Activated naive CD8-positive, alpha-beta T cell treated with anti-CD3 and anti-CD28 coated beads, Interleukin-2, amount 50 U/mL, for 24 hours (primary cell): ENCODE results near the gene HSF2BP.
"Not testable (repeated sequence)": the region's sequence is repeated elsewhere in the genome, so short reads cannot be mapped to it uniquely, and the experiment has no call there.

ENCODE experiments used
- ATAC-seq: fragments of 150-1000 bp; cut with Tn5 transposase; one replicate; pipeline ENCODE4 v1.10.0; 2021
- DNase-seq: peaks from one replicate; pipeline ENCODE4 v3.0.0; 2021
- H3K27ac Mint-ChIP-seq: one replicate; pipeline ENCODE4 v1.8.0; 2021; ENCODE audit warnings: mild to moderate bottlenecking, mixed read lengths
- H3K27me3 Mint-ChIP-seq: one replicate; pipeline ENCODE4 v1.8.0; 2021; ENCODE audit warnings: mixed read lengths
- H3K36me3 Mint-ChIP-seq: one replicate; pipeline ENCODE4 v1.8.0; 2021; ENCODE audit warnings: low read depth, mixed read lengths
- H3K4me1 Mint-ChIP-seq: one replicate; pipeline ENCODE4 v1.8.0; 2021; ENCODE audit warnings: mixed read lengths
- H3K4me3 Mint-ChIP-seq: one replicate; pipeline ENCODE4 v1.8.0; 2021; ENCODE audit warnings: mild to moderate bottlenecking, moderate library complexity, mixed read lengths
- H3K9me3 Mint-ChIP-seq: one replicate; pipeline ENCODE4 v1.8.0; 2021; ENCODE audit warnings: mixed read lengths

HSF2BP gene

DNA sequence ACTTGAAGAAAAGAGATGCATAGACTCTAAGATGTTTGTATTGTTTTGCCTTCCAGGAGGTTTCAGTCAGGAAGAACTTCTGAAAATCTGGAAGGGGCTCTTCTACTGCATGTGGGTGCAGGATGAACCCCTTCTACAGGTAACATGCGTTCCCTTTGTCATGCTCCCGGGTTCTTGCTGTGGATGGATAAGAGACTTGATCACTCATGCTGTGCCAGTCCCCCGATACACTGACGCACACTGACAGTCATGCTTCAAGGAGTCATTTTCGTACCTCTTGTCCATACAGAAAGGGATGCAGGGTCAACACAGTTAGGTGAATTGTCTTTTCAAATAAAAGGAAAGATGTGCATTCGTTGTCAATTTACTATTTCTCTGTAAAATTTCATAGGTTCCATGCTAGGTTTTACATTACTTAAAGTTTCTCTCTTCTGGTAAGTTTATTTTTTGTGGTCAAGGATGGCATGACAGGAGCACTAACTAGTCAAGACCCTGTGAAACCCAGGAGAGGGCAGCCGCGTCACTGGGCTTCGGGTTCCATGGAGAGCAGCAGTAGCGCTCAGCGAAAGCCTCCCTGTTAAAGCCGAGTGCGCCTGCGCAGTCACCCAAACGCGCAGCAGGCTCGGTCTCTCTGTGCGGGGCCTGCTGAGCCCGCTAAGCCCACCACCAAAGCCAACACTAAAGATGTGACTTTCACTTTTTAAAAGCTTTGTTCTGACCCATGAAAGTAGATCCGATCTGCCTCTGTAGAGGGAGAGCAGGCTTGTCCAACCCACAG is 10.7 kb upstream of the HSF2BP start:
- no peak overlapping the region for H3K4me3 Mint-ChIP-seq
- no peaks in the 10 kb centered on the region for H3K9me3 Mint-ChIP-seq
- peak overlapping the region; percentile 37 for H3K27ac Mint-ChIP-seq
- H3K36me3 Mint-ChIP-seq: peaks cover 61% of the 10 kb centered on the region
- no peaks in the 10 kb centered on the region for H3K27me3 Mint-ChIP-seq
- DNase-seq: no peak
- ATAC-seq: no peak
- peaks cover 25% of the 10 kb centered on the region for H3K4me1 Mint-ChIP-seq

DNA sequence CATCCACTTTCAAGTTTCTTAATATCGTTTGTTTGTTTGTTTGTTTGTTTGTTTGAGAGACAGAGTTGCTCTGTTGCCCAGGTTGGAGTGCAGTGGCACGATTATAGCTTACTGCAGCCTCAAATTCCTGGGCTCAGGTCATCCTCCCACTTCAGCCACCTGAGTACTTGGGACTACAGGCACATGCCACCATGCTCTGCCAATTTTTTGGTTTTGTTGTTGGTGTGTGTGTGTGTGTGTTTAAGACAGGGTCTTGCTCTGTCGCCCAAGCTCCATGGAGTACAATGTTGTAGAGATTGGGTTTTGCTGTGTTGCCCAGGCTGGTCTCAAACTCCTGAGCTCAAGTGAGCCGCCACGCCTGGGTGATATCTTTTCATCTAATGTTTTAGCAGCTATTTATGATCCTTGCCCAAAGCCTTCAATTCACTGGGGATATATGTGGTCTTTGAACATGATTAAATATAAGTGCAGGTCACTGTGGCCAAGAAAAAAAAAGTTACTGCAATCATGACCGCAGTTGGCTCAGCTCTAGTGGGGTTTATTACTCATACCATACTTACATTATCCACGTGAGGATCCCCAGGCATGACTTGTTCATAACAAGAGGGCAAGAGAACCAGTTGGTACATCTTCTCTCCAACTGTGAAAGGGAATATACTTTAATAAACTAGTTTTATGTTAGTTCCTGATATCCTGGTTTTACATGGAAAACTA is 8.1 kb upstream of the HSF2BP start:
- H3K36me3 Mint-ChIP-seq: peaks cover 67% of the 10 kb centered on the region
- peak overlapping the region; percentile 61 for H3K27ac Mint-ChIP-seq
- no peak overlapping the region for H3K4me3 Mint-ChIP-seq
- no peaks in the 10 kb centered on the region for H3K9me3 Mint-ChIP-seq
- ATAC-seq: peak; percentile 91
- DNase-seq: no peak
- H3K27me3 Mint-ChIP-seq: no peaks in the 10 kb centered on the region
- peaks cover 47% of the 10 kb centered on the region for H3K4me1 Mint-ChIP-seq

DNA sequence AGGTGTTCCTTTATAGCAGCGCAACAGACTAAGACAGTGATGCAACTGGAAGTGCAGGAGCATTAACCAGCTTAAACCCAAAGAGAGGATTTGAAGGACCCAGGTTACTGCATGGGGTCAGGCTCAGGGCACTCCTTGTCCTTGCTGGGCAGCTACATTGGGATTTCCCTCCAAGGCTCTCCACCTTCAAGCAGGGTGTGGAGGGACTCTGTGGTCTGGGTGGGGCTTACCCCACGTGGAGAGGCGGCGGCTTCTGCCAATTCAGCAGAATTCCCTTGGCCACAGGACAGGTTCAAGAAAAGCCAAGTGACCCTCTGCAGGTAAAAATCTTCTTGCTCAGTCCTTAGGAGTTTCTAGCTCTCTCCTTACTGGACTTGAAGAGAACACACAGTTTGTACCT is 6.6 kb upstream of the HSF2BP start:
- Mint-ChIP-seq H3K9me3 (no peaks in the 10 kb centered on the region), H3K27me3 (no peaks in the 10 kb centered on the region), H3K36me3 (peaks cover 72% of the 10 kb centered on the region), H3K4me3 (no peak overlapping the region), H3K4me1 (peaks cover 61% of the 10 kb centered on the region), H3K27ac (peak overlapping the region; percentile 37)
- no peak for ATAC-seq
- DNase-seq: no peak

GRCh38 chr21:43664358-43664757 is 5.1 kb upstream of the HSF2BP start:
- Mint-ChIP-seq H3K4me1 (peaks cover 66% of the 10 kb centered on the region), H3K9me3 (no peaks in the 10 kb centered on the region), H3K27me3 (no peaks in the 10 kb centered on the region), H3K4me3 (no peak overlapping the region), H3K36me3 (peaks cover 70% of the 10 kb centered on the region), H3K27ac (no peak overlapping the region)
- DNase-seq (no peak), ATAC-seq (no peak)

- peaks cover 71% of the 10 kb centered on the region for H3K4me1 Mint-ChIP-seq
These were observed 3.7 kb upstream of the HSF2BP start for GRCh38 chr21:43663033-43663432.

GRCh38 chr21:43662286-43662685 is 3.0 kb upstream of the HSF2BP start:
- Mint-ChIP-seq H3K4me3 (peak overlapping the region; percentile 93), H3K9me3 (no peaks in the 10 kb centered on the region), H3K4me1 (peaks cover 66% of the 10 kb centered on the region), H3K27ac (peak overlapping the region; percentile 32), H3K36me3 (peaks cover 65% of the 10 kb centered on the region), H3K27me3 (no peaks in the 10 kb centered on the region)
- no peak for ATAC-seq
- no peak for DNase-seq

More at GRCh38 chr21:43663033-43663432, 3.7 kb upstream of the HSF2BP start:
- Mint-ChIP-seq H3K27me3 (no peaks in the 10 kb centered on the region), H3K27ac (no peak overlapping the region), H3K36me3 (peaks cover 68% of the 10 kb centered on the region), H3K9me3 (no peaks in the 10 kb centered on the region), H3K4me3 (no peak overlapping the region)
- ATAC-seq (no peak), DNase-seq (no peak)

- DNase-seq (no peak), ATAC-seq (no peak)
- Mint-ChIP-seq H3K4me1 (peaks cover 40% of the 10 kb centered on the region), H3K4me3 (peak overlapping the region; percentile 93), H3K9me3 (no peaks in the 10 kb centered on the region), H3K36me3 (peaks cover 35% of the 10 kb centered on the region), H3K27ac (peak overlapping the region; percentile 91), H3K27me3 (no peaks in the 10 kb centered on the region)
These were observed 536 bp downstream of the HSF2BP start for GRCh38 chr21:43658769-43659135.

- Mint-ChIP-seq H3K4me1 (peaks cover 37% of the 10 kb centered on the region), H3K4me3 (peak overlapping the region; percentile 20), H3K36me3 (peaks cover 31% of the 10 kb centered on the region), H3K27ac (no peak overlapping the region), H3K27me3 (no peaks in the 10 kb centered on the region), H3K9me3 (no peaks in the 10 kb centered on the region)
- DNase-seq: no peak
- no peak for ATAC-seq
These were observed 1.1 kb downstream of the HSF2BP start for GRCh38 chr21:43658088-43658741.

DNA sequence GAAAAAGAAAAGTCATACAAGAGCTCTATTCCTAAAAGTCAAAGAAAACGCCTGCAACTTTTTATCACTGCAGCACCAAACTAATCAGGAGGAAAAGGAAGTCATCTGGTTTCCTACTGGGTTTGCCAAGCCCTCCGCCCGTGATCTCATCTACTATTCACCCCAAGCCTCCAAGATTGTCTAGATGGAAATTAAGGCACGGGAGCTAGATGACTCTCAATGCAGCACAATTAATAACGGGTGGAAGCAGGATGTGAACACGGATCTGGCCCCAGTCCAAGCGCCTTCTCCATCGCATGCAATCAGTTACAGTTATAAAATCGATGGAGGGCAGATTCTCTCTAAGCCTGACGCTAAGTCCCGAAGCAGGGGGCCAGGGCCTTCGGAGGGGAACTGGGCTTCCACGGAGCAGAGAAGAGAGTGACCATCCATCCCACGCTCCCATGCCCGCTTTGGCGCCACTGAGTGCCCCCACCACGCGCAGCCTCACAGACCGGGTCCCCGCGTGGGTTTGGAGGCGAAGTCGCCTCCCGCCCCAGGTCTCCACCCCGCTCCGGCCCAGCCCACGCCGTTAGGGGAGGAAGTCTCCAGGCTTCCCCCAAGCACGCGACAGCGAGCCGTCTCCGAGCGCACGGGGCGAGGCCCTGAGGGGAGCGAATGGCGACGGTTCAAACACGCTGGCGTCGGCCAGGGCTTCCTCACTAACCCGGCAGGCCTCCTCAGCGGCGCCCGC is 1.8 kb downstream of the HSF2BP start:
- DNase-seq: no peak
- no peak overlapping the region for H3K4me3 Mint-ChIP-seq
- peaks cover 24% of the 10 kb centered on the region for H3K36me3 Mint-ChIP-seq
- no peak overlapping the region for H3K27ac Mint-ChIP-seq
- H3K9me3 Mint-ChIP-seq: no peaks in the 10 kb centered on the region
- no peaks in the 10 kb centered on the region for H3K27me3 Mint-ChIP-seq
- H3K4me1 Mint-ChIP-seq: peaks cover 30% of the 10 kb centered on the region
- ATAC-seq: no peak

- Mint-ChIP-seq H3K27ac (no peak overlapping the region), H3K4me1 (peaks cover 8% of the 10 kb centered on the region), H3K27me3 (no peaks in the 10 kb centered on the region), H3K4me3 (no peak overlapping the region), H3K36me3 (peaks cover 1% of the 10 kb centered on the region), H3K9me3 (no peaks in the 10 kb centered on the region)
- DNase-seq: no peak
- no peak for ATAC-seq
These were observed 4.3 kb downstream of the HSF2BP start for GRCh38 chr21:43654806-43655489.

- Mint-ChIP-seq H3K36me3 (no peaks in the 10 kb centered on the region), H3K27me3 (no peaks in the 10 kb centered on the region), H3K4me3 (no peak overlapping the region), H3K9me3 (no peaks in the 10 kb centered on the region), H3K27ac (no peak overlapping the region), H3K4me1 (no peaks in the 10 kb centered on the region)
- no peak for DNase-seq
- ATAC-seq: no peak
These were observed 5.7 kb downstream of the HSF2BP start for GRCh38 chr21:43653626-43654025.

DNA sequence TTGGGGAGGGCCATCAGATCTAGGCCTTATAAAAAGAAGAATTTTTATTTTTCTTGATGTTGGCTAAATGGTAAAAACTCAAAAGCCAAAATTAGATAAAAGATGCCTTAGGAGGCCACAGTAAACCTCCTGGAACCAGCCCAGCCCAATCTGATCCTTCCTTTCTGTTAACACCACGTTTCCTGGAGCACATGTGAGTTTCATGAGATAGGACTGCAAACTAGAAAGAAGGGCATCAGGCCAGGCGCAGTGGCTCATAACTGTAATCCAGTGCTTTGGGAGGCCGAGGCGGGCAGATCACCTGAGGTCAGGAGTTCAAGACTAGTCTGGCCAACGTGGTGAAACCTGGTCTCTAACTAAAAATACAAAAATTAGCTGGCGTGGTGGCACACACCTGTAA is 6.7 kb downstream of the HSF2BP start:
- Mint-ChIP-seq H3K4me1 (no peaks in the 10 kb centered on the region), H3K27ac (no peak overlapping the region), H3K27me3 (no peaks in the 10 kb centered on the region), H3K9me3 (no peaks in the 10 kb centered on the region), H3K4me3 (no peak overlapping the region), H3K36me3 (no peaks in the 10 kb centered on the region)
- DNase-seq (no peak), ATAC-seq (no peak)

DNA sequence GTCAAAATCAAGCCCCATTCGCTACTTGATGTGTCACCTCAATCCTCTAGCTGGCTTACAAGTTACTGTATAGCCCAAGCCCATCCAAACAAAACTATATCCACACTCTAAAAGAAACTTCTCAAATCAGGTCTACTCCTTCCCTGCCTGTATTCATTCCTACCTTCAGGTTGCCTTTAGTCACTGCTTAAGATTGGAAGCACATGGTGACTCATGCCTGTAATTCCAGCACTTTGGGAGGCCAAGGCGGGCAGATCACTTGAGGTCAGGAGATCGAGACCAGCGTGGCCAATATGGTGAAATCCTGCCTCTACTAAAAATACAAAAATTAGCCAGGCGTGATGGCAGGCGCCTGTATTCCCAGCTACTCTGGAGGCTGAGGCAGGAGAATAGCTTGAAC is 7.4 kb downstream of the HSF2BP start:
- H3K36me3 Mint-ChIP-seq, H3K9me3 Mint-ChIP-seq, H3K27me3 Mint-ChIP-seq, ATAC-seq, DNase-seq, H3K4me1 Mint-ChIP-seq, H3K4me3 Mint-ChIP-seq: not testable (repeated sequence)
- H3K27ac Mint-ChIP-seq: peak overlapping the region; percentile 7

GRCh38 chr21:43648171-43648570 is 11.1 kb downstream of the HSF2BP start:
- Mint-ChIP-seq H3K36me3 (no peaks in the 10 kb centered on the region), H3K27me3 (peaks cover 2% of the 10 kb centered on the region), H3K4me3 (no peak overlapping the region), H3K9me3 (no peaks in the 10 kb centered on the region), H3K4me1 (peaks cover 23% of the 10 kb centered on the region), H3K27ac (no peak overlapping the region)
- no peak for ATAC-seq
- no peak for DNase-seq
